Osteocyte (in vitro differentiated cells): ENCODE measurements around the gene ZNF532. TPM values are rescaled to one million over a fixed set of nuclear protein-coding genes. Genes with fewer than 3 reads are reported as not detected.
"Not testable (repeated sequence)": the region's sequence is repeated elsewhere in the genome, so short reads cannot be mapped to it uniquely, and the experiment has no call there.

ENCODE experiments used
- DNase-seq: peaks from one replicate; pipeline ENCODE4 v3.0.0; 2021; ENCODE audit warnings: mixed read lengths; ENCODE audit not compliant: unreplicated experiment; ENCODE audit errors: extremely low spot score
- H3K27ac Mint-ChIP-seq: one replicate; pipeline ENCODE4 v1.8.0; 2021; ENCODE audit warnings: mild to moderate bottlenecking, mixed read lengths; ENCODE audit not compliant: unreplicated experiment
- H3K27me3 Mint-ChIP-seq: one replicate; pipeline ENCODE4 v1.8.0; 2021; ENCODE audit warnings: mixed read lengths; ENCODE audit not compliant: unreplicated experiment
- H3K36me3 Mint-ChIP-seq: one replicate; pipeline ENCODE4 v1.8.0; 2021; ENCODE audit warnings: mixed read lengths; ENCODE audit not compliant: unreplicated experiment
- H3K4me1 Mint-ChIP-seq: one replicate; pipeline ENCODE4 v1.8.0; 2021; ENCODE audit warnings: mixed read lengths; ENCODE audit not compliant: unreplicated experiment
- H3K4me3 Mint-ChIP-seq: one replicate; pipeline ENCODE4 v1.8.0; 2021; ENCODE audit warnings: mild to moderate bottlenecking, moderate library complexity, mixed read lengths; ENCODE audit not compliant: unreplicated experiment
- H3K9me3 Mint-ChIP-seq: one replicate; pipeline ENCODE4 v1.8.0; 2021; ENCODE audit warnings: mixed read lengths; ENCODE audit not compliant: unreplicated experiment
- CTCF ChIP-seq: fragments of 200-600 bp; sonication (generic); IDR thresholded peaks from 2 replicates; pipeline ENCODE4 v1.5.0; 2021; ENCODE audit warnings: antibody characterized with exemption, mild to moderate bottlenecking, moderate library complexity
- total RNA-seq: library from RNA; stranded (reverse); gene quantifications from 2 replicates; pipeline ENCODE4 v1.2.1, GENCODE V29; 2021

ZNF532 gene
- total RNA-seq, 1 donor from 2014 or later, result 92.7 TPM

- Mint-ChIP-seq H3K4me3 (no peak overlapping the region), H3K9me3 (no peaks in the 10 kb centered on the region), H3K27ac (no peak overlapping the region), H3K4me1 (no peaks in the 10 kb centered on the region), H3K27me3 (no peaks in the 10 kb centered on the region), H3K36me3 (no peaks in the 10 kb centered on the region)
- TF ChIP-seq CTCF, result no peak
- DNase-seq, result no peak
Observed at GRCh38 chr18:58827428-58827827, 37.2 kb upstream of the ZNF532 start.

- Mint-ChIP-seq H3K9me3 (no peaks in the 10 kb centered on the region), H3K27me3 (no peaks in the 10 kb centered on the region), H3K27ac (no peak overlapping the region), H3K36me3 (no peaks in the 10 kb centered on the region), H3K4me1 (no peaks in the 10 kb centered on the region), H3K4me3 (no peak overlapping the region)
- DNase-seq, result no peak
- no peak for TF ChIP-seq CTCF
Observed at GRCh38 chr18:58827886-58828285, 36.8 kb upstream of the ZNF532 start.

GRCh38 chr18:58828399-58829121 lies 36.1 kb upstream of the ZNF532 start:
- Mint-ChIP-seq H3K27me3 (no peaks in the 10 kb centered on the region), H3K9me3 (no peaks in the 10 kb centered on the region), H3K36me3 (no peaks in the 10 kb centered on the region), H3K4me1 (no peaks in the 10 kb centered on the region), H3K4me3 (no peak overlapping the region), H3K27ac (no peak overlapping the region)
- DNase-seq, result no peak
- TF ChIP-seq CTCF, result no peak

GRCh38 chr18:58829263-58829662 lies 35.4 kb upstream of the ZNF532 start:
- TF ChIP-seq CTCF, result no peak
- H3K27me3 Mint-ChIP-seq, result no peaks in the 10 kb centered on the region

GRCh38 chr18:58829886-58830285 lies 34.8 kb upstream of the ZNF532 start:
- not testable (repeated sequence) for H3K27me3 Mint-ChIP-seq, H3K27ac Mint-ChIP-seq, H3K9me3 Mint-ChIP-seq, DNase-seq, H3K36me3 Mint-ChIP-seq, H3K4me3 Mint-ChIP-seq, H3K4me1 Mint-ChIP-seq

More at GRCh38 chr18:58829263-58829662, 35.4 kb upstream of the ZNF532 start:
- no peak overlapping the region for H3K27ac Mint-ChIP-seq
- H3K36me3 Mint-ChIP-seq, result no peaks in the 10 kb centered on the region
- H3K4me1 Mint-ChIP-seq, result no peaks in the 10 kb centered on the region
- H3K9me3 Mint-ChIP-seq, result no peaks in the 10 kb centered on the region
- no peak for DNase-seq
- no peak overlapping the region for H3K4me3 Mint-ChIP-seq
